ENCODE data around the gene BSG. TPM values are rescaled to one million over a fixed set of nuclear protein-coding genes. Genes with fewer than 3 reads are reported as not detected.

The BSG gene
- total and polyA plus RNA-seq, 2 experiments from 2014 or later, result 957 to 973 TPM

GRCh38 chr19:601310-601709 is 28.9 kb downstream of the BSG start (continued):
- TF ChIP-seq POLR2AphosphoS5 (IDR thresholded peaks at IDR 0.05; ENCODE audit: low read depth) (no peak), CTCF (conservative IDR thresholded peaks at IDR 0.05; ENCODE audit: low read depth in 2 of 2) (no peak), STAT1 (IDR thresholded peaks at IDR 0.05; ENCODE audit: unreplicated experiment) (no peak), JUNB (IDR thresholded peaks at IDR 0.05; ENCODE audit: unreplicated experiment) (no peak)

GRCh38 chr19:601790-602189 is 29.4 kb downstream of the BSG start:
- H3K4me1 ChIP-seq (ENCODE audit: insufficient read depth), result no peaks in the 10 kb centered on the region
- TF ChIP-seq CREB1 (CRISPR knock-in tag; IDR thresholded peaks at IDR 0.05; ENCODE audit: low read depth), result no peak
- no peak for TF ChIP-seq ZNF462 (CRISPR knock-in tag; IDR thresholded peaks at IDR 0.05)
- TF ChIP-seq EZH2phosphoT487 (IDR thresholded peaks at IDR 0.05; ENCODE audit: unreplicated experiment), result no peak
- TF ChIP-seq JUNB (IDR thresholded peaks at IDR 0.05; ENCODE audit: unreplicated experiment), result no peak
- TF ChIP-seq NANOG (IDR thresholded peaks at IDR 0.05; ENCODE audit: borderline replicate concordance), result no peak
- TF ChIP-seq, protein P1, sequence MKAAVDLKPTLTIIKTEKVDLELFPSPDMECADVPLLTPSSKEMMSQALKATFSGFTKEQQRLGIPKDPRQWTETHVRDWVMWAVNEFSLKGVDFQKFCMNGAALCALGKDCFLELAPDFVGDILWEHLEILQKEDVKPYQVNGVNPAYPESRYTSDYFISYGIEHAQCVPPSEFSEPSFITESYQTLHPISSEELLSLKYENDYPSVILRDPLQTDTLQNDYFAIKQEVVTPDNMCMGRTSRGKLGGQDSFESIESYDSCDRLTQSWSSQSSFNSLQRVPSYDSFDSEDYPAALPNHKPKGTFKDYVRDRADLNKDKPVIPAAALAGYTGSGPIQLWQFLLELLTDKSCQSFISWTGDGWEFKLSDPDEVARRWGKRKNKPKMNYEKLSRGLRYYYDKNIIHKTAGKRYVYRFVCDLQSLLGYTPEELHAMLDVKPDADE (IDR thresholded peaks at IDR 0.05), result no peak
- no peak for TF ChIP-seq REST (IDR thresholded peaks at IDR 0.05; ENCODE audit: unreplicated experiment)
- no peak for TF ChIP-seq ZNF114 (CRISPR knock-in tag; IDR thresholded peaks at IDR 0.05)
- TF ChIP-seq POLR2AphosphoS5 (IDR thresholded peaks at IDR 0.05; ENCODE audit: low read depth), result no peak

More at GRCh38 chr19:601790-602189, 29.4 kb downstream of the BSG start:
- ATAC-seq (no peak), DNase-seq (ENCODE audit: low spot score) (no peak)
- no peaks in the 10 kb centered on the region for H4K20me1 ChIP-seq (replicated peaks; ENCODE audit: insufficient read depth)
- Mint-ChIP-seq H3K27me3 (ENCODE audit: insufficient read depth, low read depth, poor library complexity) (peaks cover 2% of the 10 kb centered on the region), H3K4me1 (no peaks in the 10 kb centered on the region), H3K4me3 (no peak overlapping the region), H3K27ac (no peak overlapping the region), H3K9me3 (peaks cover 44% of the 10 kb centered on the region), H3K36me3 (ENCODE audit: low read depth) (peaks cover 16% of the 10 kb centered on the region)
- H3K36me3 ChIP-seq (ENCODE audit: insufficient read depth), result no peaks in the 10 kb centered on the region
- H3K27me3 ChIP-seq (ENCODE audit: insufficient read depth), result no peaks in the 10 kb centered on the region
- H3F3A ChIP-seq (replicated peaks; ENCODE audit: low read depth), result no peaks in the 10 kb centered on the region
- no peak overlapping the region for H3K4me3 ChIP-seq
- no peaks in the 10 kb centered on the region for H3K9me2 ChIP-seq (ENCODE audit: insufficient read depth)
- no peak overlapping the region for H3K27ac ChIP-seq (ENCODE audit: low read depth)
- H3K4me2 ChIP-seq, result no peak overlapping the region
- H3K79me2 ChIP-seq (replicated peaks; ENCODE audit: insufficient read depth), result no peaks in the 10 kb centered on the region
- no peak overlapping the region for H2AFZ ChIP-seq
